BLaER1 (cell line): Measurements from ENCODE around the gene AMFR.

Source experiments
- H3K27ac ChIP-seq: shearing (Covaris generic); formaldehyde crosslinking; 2 replicates; pipeline ENCODE4 v1.8.1; 2022
- H3K27me3 ChIP-seq: shearing (Covaris generic); formaldehyde crosslinking; 2 replicates; pipeline ENCODE4 v1.8.1; 2022
- H3K36me3 ChIP-seq: shearing (Covaris generic); formaldehyde crosslinking; 2 replicates; pipeline ENCODE4 v1.8.1; 2022
- H3K4me1 ChIP-seq: shearing (Covaris generic); formaldehyde crosslinking; 2 replicates; pipeline ENCODE4 v1.8.1; 2022
- H3K4me2 ChIP-seq: shearing (Covaris generic); formaldehyde crosslinking; 2 replicates; pipeline ENCODE4 v1.8.1; 2022
- H3K4me3 ChIP-seq: shearing (Covaris generic); formaldehyde crosslinking; 2 replicates; pipeline ENCODE4 v1.8.1; 2022
- H3K9ac ChIP-seq: shearing (Covaris generic); formaldehyde crosslinking; 2 replicates; pipeline ENCODE4 v1.8.1; 2022
- H3K9me3 ChIP-seq: shearing (Covaris generic); formaldehyde crosslinking; 2 replicates; pipeline ENCODE4 v1.8.1; 2022
- H4K20me1 ChIP-seq: shearing (Covaris generic); formaldehyde crosslinking; 2 replicates; pipeline ENCODE4 v1.8.1; 2022
- Cebpa-rat ChIP-seq: shearing (Covaris generic); IDR thresholded peaks from 2 replicates; pipeline ENCODE4 v1.8.1; 2022

The AMFR gene

DNA sequence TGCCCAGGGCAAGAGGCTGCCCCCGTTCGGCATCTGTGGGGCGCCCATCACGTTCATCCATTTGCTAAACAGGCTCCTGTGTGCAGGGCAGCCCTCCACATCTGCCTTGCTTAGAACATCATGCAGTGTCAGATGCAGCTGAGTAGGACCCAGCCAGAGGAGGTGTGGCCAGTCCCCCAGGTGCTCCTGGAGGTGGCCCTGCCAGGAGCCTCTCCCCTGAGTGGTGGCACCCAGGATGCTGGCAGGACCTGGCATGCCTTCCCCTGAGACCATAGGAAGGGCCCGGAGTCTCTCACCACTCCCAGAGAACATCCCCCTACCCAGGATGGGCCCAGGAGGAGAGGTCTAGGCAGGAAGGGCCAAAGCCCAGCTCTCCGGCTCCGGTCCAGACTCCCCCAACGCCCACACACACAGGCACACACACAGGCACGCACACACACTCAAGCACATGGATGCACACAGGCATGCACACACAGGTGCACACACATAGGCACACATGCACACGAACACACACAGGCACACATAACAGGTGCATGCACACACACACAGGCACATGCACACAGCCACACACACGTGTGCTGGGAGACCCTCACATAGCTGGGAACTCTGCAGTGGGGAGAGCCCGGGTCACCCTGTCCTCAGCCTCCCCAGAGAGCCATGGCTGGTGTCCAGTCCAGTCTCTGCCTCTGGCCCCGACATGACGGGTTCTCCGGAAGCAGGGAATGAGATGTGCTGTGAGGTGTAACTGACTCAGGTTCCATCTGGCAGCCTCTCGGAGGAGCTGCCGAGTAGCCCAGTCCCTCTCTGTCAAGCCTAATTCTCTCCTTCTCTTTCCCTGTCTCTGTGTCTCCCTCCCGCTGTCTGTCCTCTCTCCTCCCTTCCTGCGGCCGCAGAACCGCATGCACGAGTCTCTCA is 74.6 kb downstream of the AMFR start:
- no peak overlapping the region for H3K27ac ChIP-seq
- H3K36me3 ChIP-seq, result no peaks in the 10 kb centered on the region
- TF ChIP-seq Cebpa-rat, result no peak
- no peak overlapping the region for H3K4me3 ChIP-seq
- no peak overlapping the region for H3K4me2 ChIP-seq
- H3K9ac ChIP-seq, result no peak overlapping the region
- no peaks in the 10 kb centered on the region for H3K4me1 ChIP-seq
- no peaks in the 10 kb centered on the region for H4K20me1 ChIP-seq
- no peaks in the 10 kb centered on the region for H3K27me3 ChIP-seq
- H3K9me3 ChIP-seq, result no peaks in the 10 kb centered on the region

- Histone ChIP-seq H3K4me3 (no peak overlapping the region), H3K27me3 (no peaks in the 10 kb centered on the region), H3K4me1 (no peaks in the 10 kb centered on the region), H3K27ac (no peak overlapping the region), H3K4me2 (no peak overlapping the region), H3K9ac (no peak overlapping the region), H4K20me1 (no peaks in the 10 kb centered on the region), H3K36me3 (no peaks in the 10 kb centered on the region), H3K9me3 (no peaks in the 10 kb centered on the region)
- TF ChIP-seq Cebpa-rat, result no peak
Measured at GRCh38 chr16:56349711-56350161, 75.6 kb downstream of the AMFR start.

DNA sequence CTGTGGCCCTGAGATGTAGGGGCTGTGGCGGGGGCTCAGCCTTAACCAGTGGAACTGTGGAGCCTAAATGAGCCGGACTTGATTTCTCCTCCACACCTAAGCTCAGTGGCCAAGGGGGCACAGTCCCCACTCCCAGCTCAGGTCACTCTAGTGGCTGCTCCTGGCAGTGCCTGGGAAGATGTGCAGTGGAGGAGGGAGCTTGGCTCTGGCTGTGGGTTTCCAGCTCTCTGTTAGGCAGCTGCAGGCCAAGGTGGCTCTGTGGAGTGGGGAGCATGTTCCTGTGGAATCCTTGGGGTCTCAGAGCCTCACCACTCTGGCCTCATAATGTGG is 76.3 kb downstream of the AMFR start:
- no peaks in the 10 kb centered on the region for H4K20me1 ChIP-seq
- no peak overlapping the region for H3K4me2 ChIP-seq
- no peak for TF ChIP-seq Cebpa-rat
- H3K27ac ChIP-seq, result no peak overlapping the region
- no peaks in the 10 kb centered on the region for H3K4me1 ChIP-seq
- H3K9ac ChIP-seq, result no peak overlapping the region
- H3K36me3 ChIP-seq, result no peaks in the 10 kb centered on the region
- H3K27me3 ChIP-seq, result no peaks in the 10 kb centered on the region
- no peak overlapping the region for H3K4me3 ChIP-seq
- no peaks in the 10 kb centered on the region for H3K9me3 ChIP-seq

DNA sequence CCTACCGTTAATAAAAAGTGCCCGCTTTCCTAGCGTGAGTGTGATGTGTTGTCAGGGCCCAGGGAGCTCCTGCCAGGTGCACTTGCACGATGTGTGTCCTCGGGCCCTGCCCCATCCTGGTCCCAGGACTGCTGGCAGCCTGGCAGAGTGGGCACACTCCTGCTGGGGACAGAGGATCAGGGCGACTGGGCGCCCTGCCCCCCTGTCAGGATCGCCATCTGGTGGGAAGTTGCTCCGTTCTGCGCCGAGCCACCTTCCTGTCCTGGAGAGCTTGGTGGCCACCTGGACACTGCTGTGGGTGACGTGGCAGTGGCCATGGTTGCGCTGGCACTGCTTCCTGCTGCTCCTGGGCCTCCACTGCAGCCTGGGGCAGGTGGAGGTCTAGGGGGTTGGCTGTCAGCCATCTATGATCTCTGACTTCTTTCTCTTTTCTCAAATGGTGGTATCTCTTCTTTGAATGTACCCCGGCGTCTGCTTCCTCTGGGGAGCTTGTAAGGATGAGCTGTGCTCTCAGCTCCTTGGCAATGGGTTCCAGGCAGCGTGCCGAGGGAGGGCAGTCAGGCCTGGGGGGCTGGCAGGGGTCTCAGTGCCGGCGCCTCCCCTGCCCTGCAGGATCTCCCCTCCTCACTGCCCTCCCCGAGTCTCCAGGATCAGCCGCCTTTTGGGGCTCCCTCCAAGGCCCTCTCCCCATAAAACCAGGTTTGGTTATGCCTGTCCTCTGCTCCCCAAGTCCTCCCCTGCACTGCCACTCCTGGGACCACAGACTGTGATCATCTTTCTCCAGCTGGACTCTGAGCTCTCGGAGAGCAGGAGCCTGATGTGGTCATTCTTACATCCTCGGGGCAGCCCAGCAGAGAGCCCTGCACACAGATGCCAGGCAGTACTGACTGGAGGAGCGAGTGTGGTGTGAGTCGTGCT is 76.9 kb downstream of the AMFR start:
- Histone ChIP-seq H3K9me3 (no peaks in the 10 kb centered on the region), H3K4me2 (no peak overlapping the region), H4K20me1 (no peaks in the 10 kb centered on the region), H3K4me3 (no peak overlapping the region), H3K27ac (no peak overlapping the region), H3K4me1 (no peaks in the 10 kb centered on the region), H3K27me3 (no peaks in the 10 kb centered on the region), H3K36me3 (no peaks in the 10 kb centered on the region), H3K9ac (no peak overlapping the region)
- no peak for TF ChIP-seq Cebpa-rat

- Histone ChIP-seq H3K4me3 (no peak overlapping the region), H3K9ac (no peak overlapping the region), H3K9me3 (no peaks in the 10 kb centered on the region), H3K4me2 (no peak overlapping the region), H3K27ac (0 out of 2 replicates have a peak overlapping the region, but pooled peaks have one; percentile 18), H3K4me1 (no peaks in the 10 kb centered on the region), H4K20me1 (no peaks in the 10 kb centered on the region), H3K27me3 (no peaks in the 10 kb centered on the region), H3K36me3 (no peaks in the 10 kb centered on the region)
- TF ChIP-seq Cebpa-rat, result no peak
Measured at GRCh38 chr16:56347670-56348069, 77.7 kb downstream of the AMFR start.

- Histone ChIP-seq H3K27me3 (no peaks in the 10 kb centered on the region), H3K4me3 (no peak overlapping the region), H3K9me3 (no peaks in the 10 kb centered on the region), H4K20me1 (no peaks in the 10 kb centered on the region), H3K36me3 (no peaks in the 10 kb centered on the region), H3K9ac (no peak overlapping the region), H3K4me2 (no peak overlapping the region), H3K4me1 (no peaks in the 10 kb centered on the region), H3K27ac (0 out of 2 replicates have a peak overlapping the region, but pooled peaks have one; percentile 18)
- no peak for TF ChIP-seq Cebpa-rat
Measured at GRCh38 chr16:56347166-56347565, 78.2 kb downstream of the AMFR start.

- no peak overlapping the region for H3K27ac ChIP-seq
- no peaks in the 10 kb centered on the region for H3K4me1 ChIP-seq
- H3K4me2 ChIP-seq, result no peak overlapping the region
- no peaks in the 10 kb centered on the region for H3K27me3 ChIP-seq
- no peak overlapping the region for H3K9ac ChIP-seq
- no peaks in the 10 kb centered on the region for H3K9me3 ChIP-seq
- no peak for TF ChIP-seq Cebpa-rat
- no peak overlapping the region for H3K4me3 ChIP-seq
- no peaks in the 10 kb centered on the region for H4K20me1 ChIP-seq
- H3K36me3 ChIP-seq, result no peaks in the 10 kb centered on the region
Measured at GRCh38 chr16:56346131-56346890, 79.0 kb downstream of the AMFR start.

- H3K4me2 ChIP-seq, result no peak overlapping the region
- no peaks in the 10 kb centered on the region for H3K4me1 ChIP-seq
- no peak overlapping the region for H3K27ac ChIP-seq
- H3K9ac ChIP-seq, result no peak overlapping the region
- H3K36me3 ChIP-seq, result no peaks in the 10 kb centered on the region
- H4K20me1 ChIP-seq, result no peaks in the 10 kb centered on the region
- H3K9me3 ChIP-seq, result no peaks in the 10 kb centered on the region
- H3K4me3 ChIP-seq, result no peak overlapping the region
- TF ChIP-seq Cebpa-rat, result no peak
- no peaks in the 10 kb centered on the region for H3K27me3 ChIP-seq
Measured at GRCh38 chr16:56345406-56346050, 79.8 kb downstream of the AMFR start.
